ENCODE data around the gene NDUFS2. TPM values are rescaled to one million over a fixed set of nuclear protein-coding genes. Genes with fewer than 3 reads are reported as not detected.

NDUFS2 gene
- total and polyA plus RNA-seq, 10 of the 15 experiments (the other 5 are each of a cell fraction or from before 2014, with no cell fraction given) = 66.5 to 215 (median 148) TPM

DNA sequence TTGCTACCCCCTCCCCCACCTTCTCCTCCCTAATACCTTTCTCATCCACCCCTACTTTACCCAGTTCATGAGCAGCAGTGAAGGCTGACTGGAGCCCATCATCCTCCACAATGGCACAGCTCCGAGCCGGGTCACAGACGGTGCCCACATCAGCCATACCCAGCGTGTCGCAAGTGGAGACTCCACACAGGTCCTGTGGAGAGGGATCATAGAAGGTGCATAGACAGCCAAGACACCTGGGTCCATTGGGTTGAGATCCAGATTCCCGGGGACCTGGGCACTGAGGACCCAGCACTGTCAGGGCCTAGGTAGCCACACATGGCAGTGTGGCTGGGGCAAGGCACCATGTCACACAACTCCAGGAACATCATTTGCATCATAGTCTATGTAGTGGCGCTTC is 6.1 kb upstream of the NDUFS2 start (continued):
- TF ChIP-seq PAX8 (IDR thresholded peaks at IDR 0.05) = no peak
- no peak for TF ChIP-seq ZBTB11 (CRISPR knock-in tag; IDR thresholded peaks at IDR 0.05)
- no peak for TF ChIP-seq SMARCA5 (IDR thresholded peaks at IDR 0.05)
- TF ChIP-seq ZBED1 (IDR thresholded peaks at IDR 0.05; ENCODE audit: borderline replicate concordance) = no peak
- no peak for TF ChIP-seq KAT2A (conservative IDR thresholded peaks at IDR 0.05; ENCODE audit: control insufficient read depth, low read depth, low read length)
- no peak for TF ChIP-seq SIN3A (IDR thresholded peaks at IDR 0.05; ENCODE audit: low read depth, low read length)
- TF ChIP-seq, protein P1, sequence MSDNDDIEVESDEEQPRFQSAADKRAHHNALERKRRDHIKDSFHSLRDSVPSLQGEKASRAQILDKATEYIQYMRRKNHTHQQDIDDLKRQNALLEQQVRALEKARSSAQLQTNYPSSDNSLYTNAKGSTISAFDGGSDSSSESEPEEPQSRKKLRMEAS (IDR thresholded peaks at IDR 0.05; ENCODE audit: low read depth, low read length) = no peak
- TF ChIP-seq NR2F1 (conservative IDR thresholded peaks at IDR 0.05) = no peak
- TF ChIP-seq ZZZ3 (IDR thresholded peaks at IDR 0.05; ENCODE audit: control insufficient read depth, insufficient read length, low read depth) = no peak
